GM23338 (cell line): ENCODE data around the gene COA8.

Experiments
- CREB1 ChIP-seq: fragments of 250-450 bp; sonication (Bioruptor Pico); IDR thresholded peaks from 2 replicates; pipeline ENCODE4 v1.5.0; 2020; ENCODE audit warnings: low read depth, mild to moderate bottlenecking, moderate library complexity
- CTCF ChIP-seq, 2 experiments: fragments of 200-600 bp in 1 of 2; sonication (generic) in 1 of 2; conservative IDR thresholded peaks; 2 replicates each; pipeline versions ENCODE4 v1.5.1 to v1.6.1; 2016 to 2017; ENCODE audit warnings: antibody characterized with exemption in 2 of 2, low read depth in 2 of 2, mild to moderate bottlenecking in 2 of 2, moderate library complexity in 1 of 2
- ETS1 ChIP-seq: IDR thresholded peaks from 2 replicates; pipeline ENCODE4 v1.6.1; 2016; ENCODE audit warnings: antibody characterized with exemption
- EZH2 ChIP-seq: fragments of 200-600 bp; sonication (generic); IDR thresholded peaks from one replicate; pipeline ENCODE4 v1.8.0; 2017; ENCODE audit warnings: antibody characterized with exemption, mild to moderate bottlenecking, low read depth; ENCODE audit not compliant: unreplicated experiment
- EZH2phosphoT487 ChIP-seq: fragments of 200-600 bp; sonication (generic); IDR thresholded peaks from one replicate; pipeline ENCODE4 v1.8.1; 2018; ENCODE audit warnings: antibody characterized with exemption; ENCODE audit not compliant: unreplicated experiment
- JUNB ChIP-seq: IDR thresholded peaks from one replicate; pipeline ENCODE4 v1.6.1; 2016; ENCODE audit warnings: antibody characterized with exemption; ENCODE audit not compliant: unreplicated experiment
- POLR2AphosphoS5 ChIP-seq: IDR thresholded peaks from 2 replicates; pipeline ENCODE4 v1.6.1; 2016; ENCODE audit warnings: antibody characterized with exemption, low read depth
- REST ChIP-seq: IDR thresholded peaks from one replicate; pipeline ENCODE4 v1.6.1; 2018; ENCODE audit warnings: antibody characterized with exemption; ENCODE audit not compliant: unreplicated experiment
- ZNF114 ChIP-seq: fragments of 250-450 bp; sonication (Bioruptor Pico); IDR thresholded peaks from 2 replicates; pipeline ENCODE4 v1.5.0; 2020; ENCODE audit warnings: mild to moderate bottlenecking, moderate library complexity
- ZNF331 ChIP-seq: fragments of 250-450 bp; sonication (Bioruptor Pico); IDR thresholded peaks from 2 replicates; pipeline ENCODE4 v1.5.0; 2020; ENCODE audit warnings: low read depth, mild to moderate bottlenecking, moderate library complexity
- ZNF462 ChIP-seq: fragments of 250-450 bp; sonication (Bioruptor Pico); IDR thresholded peaks from 2 replicates; pipeline ENCODE4 v1.5.0; 2020; ENCODE audit warnings: mild to moderate bottlenecking, moderate library complexity

GRCh38 chr14:103516426-103517173 lies 46.2 kb upstream of the COA8 start:
- no peak for TF ChIP-seq CTCF (conservative IDR thresholded peaks at IDR 0.05; ENCODE audit: low read depth in 2 of 2)
- TF ChIP-seq EZH2: no peak
- TF ChIP-seq POLR2AphosphoS5: no peak
- TF ChIP-seq EZH2phosphoT487: no peak
- TF ChIP-seq ZNF462 (CRISPR knock-in tag): no peak
- no peak for TF ChIP-seq ETS1
- TF ChIP-seq REST: no peak
- TF ChIP-seq ZNF114 (CRISPR knock-in tag): no peak
- TF ChIP-seq CREB1 (CRISPR knock-in tag): no peak
- no peak for TF ChIP-seq ZNF331 (CRISPR knock-in tag)
- no peak for TF ChIP-seq JUNB
